A172 (cell line): Measurements from ENCODE around the gene TOP1. TPM values are rescaled to one million over a fixed set of nuclear protein-coding genes. Genes with fewer than 3 reads are reported as not detected.
"Not testable (repeated sequence)": the region's sequence is repeated elsewhere in the genome, so short reads cannot be mapped to it uniquely, and the experiment has no call there.

ENCODE experiments used
- DNase-seq: peaks from one replicate; pipeline ENCODE4 v3.0.0-alpha.2; 2015; ENCODE audit warnings: low spot score
- total RNA-seq: library from RNA; depleted of rRNA; stranded (reverse); fragments of >200 nt; shearing (Covaris generic); gene quantifications from 2 replicates; pipeline ENCODE4 v1.2.3, GENCODE V29; 2014

The TOP1 gene
- total RNA-seq, 1 experiment from 2014 or later, result 17.9 TPM

- peak; percentile 27 for DNase-seq
Observed at GRCh38 chr20:41094353-41095055, 65.9 kb downstream of the TOP1 start.

- DNase-seq, result peak; percentile 58
Observed at GRCh38 chr20:41095110-41095969, 66.7 kb downstream of the TOP1 start.

GRCh38 chr20:41098703-41099250, 70.2 kb downstream of the TOP1 start:
- DNase-seq, result no peak

GRCh38 chr20:41100001-41100480, 71.4 kb downstream of the TOP1 start:
- no peak for DNase-seq

- no peak for DNase-seq
Observed at GRCh38 chr20:41101660-41102059, 73.0 kb downstream of the TOP1 start.

- no peak for DNase-seq
Observed at GRCh38 chr20:41108531-41108930, 79.9 kb downstream of the TOP1 start.

GRCh38 chr20:41110012-41110411, 81.4 kb downstream of the TOP1 start:
- DNase-seq, result no peak

GRCh38 chr20:41110930-41111577, 82.4 kb downstream of the TOP1 start:
- DNase-seq, result no peak

GRCh38 chr20:41111578-41111951, 82.9 kb downstream of the TOP1 start:
- DNase-seq, result no peak

GRCh38 chr20:41116282-41116956, 87.8 kb downstream of the TOP1 start:
- DNase-seq, result no peak

- DNase-seq, result not testable (repeated sequence)
Observed at GRCh38 chr20:41118159-41118558, 89.5 kb downstream of the TOP1 start.

GRCh38 chr20:41118632-41119031, 90.0 kb downstream of the TOP1 start:
- no peak for DNase-seq

- DNase-seq, result no peak
Observed at GRCh38 chr20:41119614-41120561, 91.3 kb downstream of the TOP1 start.

- DNase-seq, result no peak
Observed at GRCh38 chr20:41121399-41121798, 92.8 kb downstream of the TOP1 start.

GRCh38 chr20:41123631-41124030, 95.0 kb downstream of the TOP1 start:
- DNase-seq, result no peak

GRCh38 chr20:41124451-41125094, 96.0 kb downstream of the TOP1 start:
- DNase-seq, result no peak

- DNase-seq, result no peak
Observed at GRCh38 chr20:41125530-41126457, 97.2 kb downstream of the TOP1 start.

- DNase-seq, result no peak
Observed at GRCh38 chr20:41126719-41127118, 98.1 kb downstream of the TOP1 start.

GRCh38 chr20:41128317-41128716, 99.7 kb downstream of the TOP1 start:
- not testable (repeated sequence) for DNase-seq
